CD4-positive, alpha-beta memory T cell (primary cell): ENCODE results near the gene TTC7B. TPM values are rescaled to one million over a fixed set of nuclear protein-coding genes. Genes with fewer than 3 reads are reported as not detected.

Experiments
- CTCF ChIA-PET: fragments of 350-600 bp; sonication (Branson Sonifier 250); formaldehyde crosslinking; loops from one replicate; lab custom pipeline; 2021; ENCODE audit warnings: inconsistent platforms; ENCODE audit not compliant: partially characterized antibody; lab: Charles Lee
- POLR2A ChIA-PET: fragments of 350-600 bp; sonication (Branson Sonifier 250); formaldehyde crosslinking; loops from one replicate; lab custom pipeline; 2021; ENCODE audit not compliant: partially characterized antibody; lab: Charles Lee
- DNase-seq, 5 donors: peaks; one replicate each; pipeline versions ENCODE4 v3.0.0 to v3.0.0-alpha.2; 2020 to 2022; ENCODE audit warnings: mixed read lengths in 1 of 5
- H3K27ac ChIP-seq: one replicate; pipeline ENCODE4 v1.7.0; 2013; ENCODE audit warnings: low read depth, low read length
- H3K27me3 ChIP-seq: 2 replicates; pipeline ENCODE4 v1.7.0; 2013; ENCODE audit warnings: mild to moderate bottlenecking, low read length, moderate library complexity; ENCODE audit not compliant: insufficient read depth
- H3K36me3 ChIP-seq: 2 replicates; pipeline ENCODE4 v1.7.0; 2013; ENCODE audit warnings: mild to moderate bottlenecking, low read length, moderate library complexity; ENCODE audit not compliant: insufficient read depth
- H3K4me1 ChIP-seq: 2 replicates; pipeline ENCODE4 v1.7.0; 2013; ENCODE audit warnings: mild to moderate bottlenecking, low read length, moderate library complexity; ENCODE audit not compliant: insufficient read depth
- H3K4me3 ChIP-seq, 2 donors: one replicate each; pipeline ENCODE4 v1.7.0; 2013; ENCODE audit warnings: low read length in 2 of 2, mild to moderate bottlenecking in 1 of 2
- H3K9me3 ChIP-seq, 2 donors: one replicate each; pipeline ENCODE4 v1.7.0; 2013; ENCODE audit warnings: low read length in 2 of 2, control low read depth in 1 of 2; ENCODE audit not compliant: control insufficient read depth in 1 of 2
- H3K27ac Mint-ChIP-seq, 7 donors: one replicate each; pipeline ENCODE4 v1.8.0; 2020 to 2021; ENCODE audit warnings: mixed read lengths in 7 of 7, mild to moderate bottlenecking in 6 of 7, inconsistent platforms in 3 of 7, moderate library complexity in 3 of 7
- H3K27me3 Mint-ChIP-seq, 2 donors: one replicate each; pipeline ENCODE4 v1.8.0; 2020 to 2021; ENCODE audit warnings: mixed read lengths in 2 of 2
- H3K36me3 Mint-ChIP-seq, 2 donors: one replicate each; pipeline ENCODE4 v1.8.0; 2020 to 2021; ENCODE audit warnings: mixed read lengths in 2 of 2, inconsistent platforms in 1 of 2, mild to moderate bottlenecking in 1 of 2
- H3K4me1 Mint-ChIP-seq, 4 donors: one replicate each; pipeline ENCODE4 v1.8.0; 2020 to 2021; ENCODE audit warnings: mixed read lengths in 4 of 4, mild to moderate bottlenecking in 1 of 4
- H3K4me3 Mint-ChIP-seq, 8 donors: one replicate each; pipeline ENCODE4 v1.8.0; 2020 to 2021; ENCODE audit warnings: mixed read lengths in 8 of 8, mild to moderate bottlenecking in 7 of 8, moderate library complexity in 6 of 8, inconsistent platforms in 3 of 8
- H3K9me3 Mint-ChIP-seq, 8 donors: one replicate each; pipeline ENCODE4 v1.8.0; 2020 to 2021; ENCODE audit warnings: mixed read lengths in 8 of 8, mild to moderate bottlenecking in 5 of 8, inconsistent platforms in 3 of 8, moderate library complexity in 1 of 8
- intact Hi-C: fragments of 100-400 bp; cut with micrococcal nuclease; formaldehyde crosslinking; loops from one replicate; pipeline ENCODE4 v1.15.1; 2023
- polyA plus RNA-seq, 2 donors: library from polyadenylated mRNA; unstranded; fragments of 300-500 nt; fragmentation: Illumina TruSeq; gene quantifications; one replicate each; pipeline ENCODE4 v1.2.3, GENCODE V29; 2021
- total RNA-seq, 2 experiments: library from RNA; stranded (reverse); gene quantifications; one replicate each; pipeline ENCODE4 v1.2.3, GENCODE V29; 2021

The TTC7B gene
- total and polyA plus RNA-seq, 4 experiments from 2014 or later: 0.30 to 1.9 (median 1.5) TPM; not detected in 1

DNA sequence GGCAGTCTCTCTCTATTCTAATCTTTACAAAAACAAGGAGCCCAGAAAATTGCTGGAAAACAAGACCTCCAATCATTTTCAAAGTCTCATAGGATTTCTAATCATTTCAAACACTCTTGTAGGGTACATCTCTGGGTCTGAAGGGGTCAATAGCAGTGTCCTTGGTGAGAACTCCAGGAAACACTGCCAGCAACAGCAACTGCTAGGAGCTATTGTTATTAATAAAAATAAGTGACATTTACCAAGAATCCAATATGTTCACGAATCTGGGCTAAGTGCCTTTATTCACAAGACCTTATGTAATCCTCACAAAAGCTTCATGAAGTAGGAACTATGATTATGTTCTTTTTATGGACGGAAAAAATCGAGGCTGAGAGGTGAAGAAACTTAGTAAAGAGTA, 72.8 kb downstream of the TTC7B start:
- Mint-ChIP-seq H3K4me3 (no peak overlapping the region), H3K27me3 (no peaks in the 10 kb centered on the region), H3K4me1 (no peaks in the 10 kb centered on the region), H3K27ac (peak overlapping the region in 1 of 7 donors; percentile 88), H3K9me3 (peaks cover 0 to 5% (median 1%) of the 10 kb centered on the region in 8 donors), H3K36me3 (no peaks in the 10 kb centered on the region)
- H3K36me3 ChIP-seq: no peaks in the 10 kb centered on the region
- H3K27me3 ChIP-seq: no peaks in the 10 kb centered on the region
- no peaks in the 10 kb centered on the region for H3K4me1 ChIP-seq
- no peak overlapping the region for H3K27ac ChIP-seq
- intact Hi-C loops: no loop called here
- no peak overlapping the region for H3K4me3 ChIP-seq
- no peak for DNase-seq
- ChIA-PET POLR2A (interaction anchor here (1.1 kb wide), 1 partner anchor 15 kb away, joined by 3 read pairs; no protein-coding TSS in a partner anchor), CTCF (interaction anchor here (1.5 to 1.6 kb wide), 2 partner anchors 15 to 20 kb away, joined by 3 to 12 read pairs; no protein-coding TSS in a partner anchor)
- no peaks in the 10 kb centered on the region for H3K9me3 ChIP-seq

DNA sequence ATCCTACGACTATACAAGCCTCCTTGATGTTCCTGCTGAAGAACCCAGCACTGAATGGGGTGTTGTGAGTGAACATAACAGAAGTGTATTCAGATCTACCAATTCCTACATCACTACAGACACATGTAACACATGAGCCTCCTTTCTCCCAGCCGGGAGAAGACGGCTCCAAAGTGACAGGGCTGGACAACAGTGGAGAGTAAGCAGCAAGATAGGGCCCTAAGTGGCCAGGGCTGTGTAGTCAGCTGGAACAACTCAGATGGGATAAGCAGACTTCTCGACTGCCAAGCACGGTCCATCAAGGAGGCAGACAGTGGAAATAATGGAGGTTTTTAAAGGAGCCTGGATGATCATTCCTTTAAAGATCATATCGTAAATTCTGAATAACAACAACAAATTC, 73.5 kb downstream of the TTC7B start:
- ChIA-PET CTCF (interaction anchor here (1.6 kb wide), 1 partner anchor 20 kb away, joined by 3 read pairs; no protein-coding TSS in a partner anchor), POLR2A (interaction anchor here (1.1 kb wide), 1 partner anchor 16 kb away, joined by 3 read pairs; no protein-coding TSS in a partner anchor)
- H3K27ac Mint-ChIP-seq: peak overlapping the region in 1 of 7 donors; percentile 57
- Histone ChIP-seq H3K9me3 (no peaks in the 10 kb centered on the region), H3K27me3 (no peaks in the 10 kb centered on the region), H3K4me3 (no peak overlapping the region), H3K4me1 (no peaks in the 10 kb centered on the region), H3K27ac (no peak overlapping the region), H3K36me3 (no peaks in the 10 kb centered on the region)
- intact Hi-C loops: no loop called here
- no peak overlapping the region for H3K4me3 Mint-ChIP-seq
- DNase-seq: no peak
- H3K36me3 Mint-ChIP-seq: no peaks in the 10 kb centered on the region
- H3K27me3 Mint-ChIP-seq: no peaks in the 10 kb centered on the region
- no peaks in the 10 kb centered on the region for H3K4me1 Mint-ChIP-seq
- H3K9me3 Mint-ChIP-seq: no peaks in the 10 kb centered on the region

DNA sequence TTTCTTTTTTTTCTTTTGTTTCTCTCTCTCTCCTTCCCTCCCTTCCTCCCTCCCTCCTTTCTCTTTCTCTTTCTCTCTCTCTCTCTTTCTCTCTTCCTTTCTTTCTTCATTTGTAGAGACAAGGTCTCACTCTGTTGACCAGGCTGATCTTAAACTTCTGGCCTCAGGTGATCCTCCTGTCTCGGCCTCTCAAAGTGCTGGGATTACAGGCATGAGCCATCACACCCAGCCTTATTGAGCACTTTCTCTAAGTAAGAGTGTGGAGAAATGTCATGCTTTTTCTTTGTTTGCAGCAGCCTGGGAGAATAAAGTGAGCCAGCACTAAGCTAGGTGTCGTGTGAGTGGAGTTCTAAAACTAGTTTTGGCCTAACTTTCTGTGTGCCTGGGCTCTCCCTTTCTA, 74.0 kb downstream of the TTC7B start:
- CTCF ChIA-PET: no interaction called here
- no peak for DNase-seq
- POLR2A ChIA-PET: no interaction called here

DNA sequence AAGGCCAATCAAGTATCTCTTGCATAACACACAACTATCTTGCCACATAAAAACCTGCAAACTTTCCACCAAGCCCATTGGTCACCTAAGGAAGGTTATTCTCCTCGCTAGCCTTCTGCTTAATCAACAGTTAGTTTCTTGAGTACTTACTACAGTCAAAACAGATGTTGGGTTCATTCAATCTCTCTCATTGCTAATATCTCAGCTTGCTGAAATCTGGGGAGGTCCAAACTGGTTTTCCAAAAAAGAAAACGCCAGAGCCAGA, 74.6 kb downstream of the TTC7B start:
- H3K9me3 Mint-ChIP-seq: no peaks in the 10 kb centered on the region
- no peaks in the 10 kb centered on the region for H3K4me1 Mint-ChIP-seq
- H3K27me3 ChIP-seq: no peaks in the 10 kb centered on the region
- DNase-seq: no peak
- no peaks in the 10 kb centered on the region for H3K4me1 ChIP-seq
- no peaks in the 10 kb centered on the region for H3K36me3 Mint-ChIP-seq
- no peak overlapping the region for H3K27ac Mint-ChIP-seq
- no peaks in the 10 kb centered on the region for H3K9me3 ChIP-seq
- H3K4me3 ChIP-seq: no peak overlapping the region
- no peaks in the 10 kb centered on the region for H3K27me3 Mint-ChIP-seq
- H3K27ac ChIP-seq: no peak overlapping the region
- no peak overlapping the region for H3K4me3 Mint-ChIP-seq
- ChIA-PET POLR2A (no interaction called here), CTCF (no interaction called here)
- intact Hi-C loops: no loop called here
- no peaks in the 10 kb centered on the region for H3K36me3 ChIP-seq

More for the DNA sequence above, 74.0 kb downstream of the TTC7B start:
- no peaks in the 10 kb centered on the region for H3K4me1 Mint-ChIP-seq
- no peak overlapping the region for H3K27ac ChIP-seq
- H3K27me3 Mint-ChIP-seq: no peaks in the 10 kb centered on the region
- H3K27me3 ChIP-seq: no peaks in the 10 kb centered on the region
- H3K9me3 Mint-ChIP-seq: no peaks in the 10 kb centered on the region
- no peaks in the 10 kb centered on the region for H3K36me3 Mint-ChIP-seq
- no peak overlapping the region for H3K4me3 ChIP-seq
- H3K27ac Mint-ChIP-seq: peak overlapping the region in 1 of 7 donors; percentile 57
- no peaks in the 10 kb centered on the region for H3K36me3 ChIP-seq
- H3K9me3 ChIP-seq: no peaks in the 10 kb centered on the region
- intact Hi-C loops: no loop called here
- no peaks in the 10 kb centered on the region for H3K4me1 ChIP-seq
- no peak overlapping the region for H3K4me3 Mint-ChIP-seq

DNA sequence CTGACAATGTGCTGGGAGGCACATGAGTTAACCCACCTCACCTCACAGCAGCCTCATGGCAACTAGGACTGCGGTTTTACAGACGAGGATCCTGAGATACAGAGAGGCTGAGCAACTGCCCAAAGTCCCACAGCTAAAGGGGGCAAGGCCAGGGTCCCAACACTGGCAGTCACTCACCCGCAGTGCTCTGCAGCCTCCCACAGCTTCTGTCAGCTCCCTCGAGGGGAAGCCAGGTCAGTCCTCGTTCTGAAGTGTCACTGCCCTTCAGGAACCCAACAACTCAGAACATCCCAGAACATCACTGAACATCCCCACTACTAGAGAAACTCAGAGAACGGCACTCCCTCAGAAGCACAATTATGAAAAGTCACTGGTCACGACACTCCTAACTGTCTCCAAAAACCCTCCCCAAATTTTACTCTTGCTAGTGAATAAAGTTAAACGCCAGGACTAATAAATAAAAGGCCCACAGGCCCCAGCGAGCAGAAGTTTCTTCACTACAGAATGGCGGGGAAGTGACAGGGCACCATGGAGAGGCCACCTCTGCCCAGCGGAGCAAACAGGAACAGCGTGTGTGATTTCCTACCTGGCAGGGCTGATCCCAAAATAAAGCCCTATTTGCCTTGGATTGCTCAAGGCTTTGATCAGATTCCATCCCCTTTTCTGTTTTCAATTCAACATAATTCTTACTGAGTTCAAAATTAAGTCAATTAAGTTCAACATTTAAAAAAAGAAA, 75.1 kb downstream of the TTC7B start:
- Mint-ChIP-seq H3K27ac (peak overlapping the region in 1 of 7 donors; percentile 18), H3K4me3 (no peak overlapping the region), H3K27me3 (no peaks in the 10 kb centered on the region), H3K36me3 (no peaks in the 10 kb centered on the region), H3K9me3 (no peaks in the 10 kb centered on the region), H3K4me1 (no peaks in the 10 kb centered on the region)
- Histone ChIP-seq H3K36me3 (no peaks in the 10 kb centered on the region), H3K4me1 (no peaks in the 10 kb centered on the region), H3K9me3 (no peaks in the 10 kb centered on the region), H3K4me3 (no peak overlapping the region), H3K27ac (no peak overlapping the region), H3K27me3 (no peaks in the 10 kb centered on the region)
- intact Hi-C loops: no loop called here
- ChIA-PET CTCF (no interaction called here), POLR2A (no interaction called here)
- no peak for DNase-seq

DNA sequence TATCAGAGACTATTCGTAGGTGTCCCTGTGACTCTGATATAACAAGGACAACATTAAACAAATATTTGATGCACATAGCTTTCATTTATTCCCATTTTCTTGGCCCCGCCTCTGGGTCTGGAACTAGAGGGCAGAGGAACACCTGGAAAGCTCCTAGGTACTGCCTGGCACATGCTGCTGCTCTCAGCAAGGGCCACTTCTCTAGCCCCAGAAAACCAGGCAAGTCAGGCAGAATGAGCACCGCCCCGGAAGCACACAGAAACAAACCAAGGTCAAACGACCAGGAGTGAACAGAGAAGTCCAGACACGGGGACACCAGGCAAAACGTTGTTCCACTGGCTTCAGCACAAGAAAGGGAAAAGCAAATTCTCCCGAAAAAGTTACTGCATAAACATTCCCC, 76.1 kb downstream of the TTC7B start:
- no peaks in the 10 kb centered on the region for H3K4me1 ChIP-seq
- Mint-ChIP-seq H3K4me3 (no peak overlapping the region), H3K27ac (no peak overlapping the region), H3K9me3 (no peaks in the 10 kb centered on the region), H3K27me3 (no peaks in the 10 kb centered on the region), H3K36me3 (no peaks in the 10 kb centered on the region), H3K4me1 (no peaks in the 10 kb centered on the region)
- no peak for DNase-seq
- no peak overlapping the region for H3K27ac ChIP-seq
- CTCF ChIA-PET: no interaction called here
- no peak overlapping the region for H3K4me3 ChIP-seq
- no peaks in the 10 kb centered on the region for H3K27me3 ChIP-seq
- no peaks in the 10 kb centered on the region for H3K36me3 ChIP-seq
- intact Hi-C loops: no loop called here
- H3K9me3 ChIP-seq: no peaks in the 10 kb centered on the region
- POLR2A ChIA-PET: no interaction called here

DNA sequence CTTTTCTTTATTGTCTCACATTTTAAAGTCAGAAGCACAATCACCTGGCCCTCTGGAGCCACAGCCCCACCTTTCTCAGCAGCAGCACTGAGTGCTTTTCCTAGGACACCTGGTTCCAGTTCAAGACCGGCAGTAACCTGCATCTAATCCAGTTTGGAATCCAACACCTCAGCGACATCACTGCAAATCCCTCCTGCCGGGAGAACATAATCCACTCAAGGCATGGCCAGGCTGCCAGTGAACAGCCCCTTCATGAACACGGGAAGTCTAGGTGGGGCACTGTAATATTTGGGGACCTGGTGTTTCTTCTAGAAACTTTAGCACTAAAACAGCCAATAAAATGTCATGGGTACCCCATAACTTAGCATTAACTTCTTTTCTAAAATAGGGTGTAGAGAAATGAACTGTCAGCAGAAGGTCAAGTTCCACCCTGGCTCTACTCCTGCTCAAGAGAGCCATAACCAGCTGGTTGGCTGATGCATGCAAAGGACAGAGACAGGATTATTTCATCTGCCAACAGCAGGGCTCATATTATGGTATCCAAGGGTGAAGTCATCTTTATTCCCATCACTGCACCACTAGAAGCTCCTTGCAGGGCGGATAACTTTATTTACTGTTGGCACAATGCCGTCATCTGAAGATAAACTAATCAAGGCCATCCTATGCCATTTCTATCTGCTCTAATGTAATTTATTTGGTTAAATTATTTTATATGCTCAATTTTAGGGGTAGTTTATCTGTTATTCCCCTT, 76.7 kb downstream of the TTC7B start:
- H3K27ac Mint-ChIP-seq: no peak overlapping the region
- Histone ChIP-seq H3K9me3 (no peaks in the 10 kb centered on the region), H3K27me3 (no peaks in the 10 kb centered on the region), H3K27ac (no peak overlapping the region), H3K4me3 (no peak overlapping the region), H3K4me1 (no peaks in the 10 kb centered on the region), H3K36me3 (no peaks in the 10 kb centered on the region)
- H3K4me3 Mint-ChIP-seq: no peak overlapping the region
- H3K4me1 Mint-ChIP-seq: no peaks in the 10 kb centered on the region
- ChIA-PET CTCF (no interaction called here), POLR2A (no interaction called here)
- intact Hi-C loops: no loop called here
- no peaks in the 10 kb centered on the region for H3K9me3 Mint-ChIP-seq
- H3K36me3 Mint-ChIP-seq: no peaks in the 10 kb centered on the region
- H3K27me3 Mint-ChIP-seq: no peaks in the 10 kb centered on the region
- DNase-seq: no peak
